Activated naive CD4-positive, alpha-beta T cell treated with anti-CD3 and anti-CD28 coated beads, Interleukin-2, amount 10 ng/mL, durations not matched to agents 7 days and 5 days (primary cell): ENCODE data around the gene BRIX1.
"Not testable (repeated sequence)": the region's sequence is repeated elsewhere in the genome, so short reads cannot be mapped to it uniquely, and the experiment has no call there.

Experiments used
- CTCF ChIA-PET: fragments of 350-600 bp; sonication (Branson Sonifier 250); formaldehyde crosslinking; loops from one replicate; lab custom pipeline; 2021; ENCODE audit warnings: antibody characterized with exemption; lab: Charles Lee
- DNase-seq: peaks from one replicate; pipeline ENCODE4 v3.0.0-alpha.2; 2020
- H3K27ac Mint-ChIP-seq: one replicate; pipeline ENCODE4 v1.8.0; 2021; ENCODE audit warnings: mild to moderate bottlenecking, moderate library complexity, mixed read lengths
- H3K27me3 Mint-ChIP-seq: one replicate; pipeline ENCODE4 v1.8.0; 2021; ENCODE audit warnings: mild to moderate bottlenecking, mixed read lengths
- H3K36me3 Mint-ChIP-seq: one replicate; pipeline ENCODE4 v1.8.0; 2021; ENCODE audit warnings: mixed read lengths
- H3K4me1 Mint-ChIP-seq: one replicate; pipeline ENCODE4 v1.8.0; 2021; ENCODE audit warnings: mixed read lengths
- H3K4me3 Mint-ChIP-seq: one replicate; pipeline ENCODE4 v1.8.0; 2021; ENCODE audit warnings: mild to moderate bottlenecking, moderate library complexity, mixed read lengths
- H3K9me3 Mint-ChIP-seq: one replicate; pipeline ENCODE4 v1.8.0; 2021; ENCODE audit warnings: mixed read lengths

The BRIX1 gene

DNA sequence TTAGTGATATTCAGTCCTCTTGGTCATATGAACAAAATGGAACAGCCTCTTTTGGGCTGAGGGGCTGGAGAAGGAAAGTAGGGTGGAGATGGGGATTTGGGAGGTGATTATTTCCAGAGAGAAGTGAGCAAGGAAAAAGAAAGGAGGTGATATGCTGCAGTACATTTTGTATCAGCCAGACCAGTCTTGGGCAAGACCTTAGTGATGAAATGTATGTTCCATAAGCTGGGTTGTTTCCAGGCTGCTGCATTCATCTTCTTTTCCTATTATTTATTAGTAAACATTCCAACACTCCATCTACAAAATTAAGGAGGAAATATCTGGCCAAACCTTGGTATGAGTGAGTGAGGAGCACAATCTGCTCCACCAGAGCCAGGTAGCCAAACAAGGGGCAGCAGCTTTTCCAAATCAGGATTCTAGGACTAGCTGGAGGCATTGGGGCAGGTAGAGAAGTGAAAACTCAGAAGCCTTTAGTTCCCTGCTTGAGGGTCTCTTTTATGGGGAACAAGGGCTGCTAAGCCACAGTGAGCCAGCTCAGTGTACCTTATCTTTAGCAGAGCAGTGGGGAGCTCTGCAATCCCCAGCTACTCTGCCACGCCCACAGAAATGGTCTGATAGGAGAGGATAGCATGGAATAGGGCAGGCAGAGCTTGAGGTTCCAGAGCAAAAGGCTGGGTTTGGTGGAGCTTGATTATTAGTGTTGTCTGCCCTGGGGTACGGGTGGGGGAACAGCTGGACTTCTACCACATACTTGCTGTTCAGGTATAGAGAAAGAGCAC is 19.7 kb upstream of the BRIX1 start:
- no peaks in the 10 kb centered on the region for H3K36me3 Mint-ChIP-seq
- no peaks in the 10 kb centered on the region for H3K4me1 Mint-ChIP-seq
- CTCF ChIA-PET, result interaction anchor here (1.2 to 1.8 kb wide), 3 partner anchors 372 to 409 kb away, joined by 3 to 15 read pairs (median 4); no protein-coding TSS in a partner anchor
- no peak overlapping the region for H3K27ac Mint-ChIP-seq
- DNase-seq, result no peak
- H3K4me3 Mint-ChIP-seq, result no peak overlapping the region
- H3K9me3 Mint-ChIP-seq, result no peaks in the 10 kb centered on the region
- H3K27me3 Mint-ChIP-seq, result no peaks in the 10 kb centered on the region

GRCh38 chr5:34897646-34898045 is 17.9 kb upstream of the BRIX1 start:
- Mint-ChIP-seq H3K4me1 (no peaks in the 10 kb centered on the region), H3K27me3 (no peaks in the 10 kb centered on the region), H3K36me3 (no peaks in the 10 kb centered on the region), H3K4me3 (no peak overlapping the region), H3K9me3 (no peaks in the 10 kb centered on the region), H3K27ac (no peak overlapping the region)
- CTCF ChIA-PET, result interaction anchor here (0.8 to 2.1 kb wide), 11 partner anchors 14 to 423 kb away, joined by 3 to 32 read pairs (median 4); no protein-coding TSS in a partner anchor
- DNase-seq, result no peak

DNA sequence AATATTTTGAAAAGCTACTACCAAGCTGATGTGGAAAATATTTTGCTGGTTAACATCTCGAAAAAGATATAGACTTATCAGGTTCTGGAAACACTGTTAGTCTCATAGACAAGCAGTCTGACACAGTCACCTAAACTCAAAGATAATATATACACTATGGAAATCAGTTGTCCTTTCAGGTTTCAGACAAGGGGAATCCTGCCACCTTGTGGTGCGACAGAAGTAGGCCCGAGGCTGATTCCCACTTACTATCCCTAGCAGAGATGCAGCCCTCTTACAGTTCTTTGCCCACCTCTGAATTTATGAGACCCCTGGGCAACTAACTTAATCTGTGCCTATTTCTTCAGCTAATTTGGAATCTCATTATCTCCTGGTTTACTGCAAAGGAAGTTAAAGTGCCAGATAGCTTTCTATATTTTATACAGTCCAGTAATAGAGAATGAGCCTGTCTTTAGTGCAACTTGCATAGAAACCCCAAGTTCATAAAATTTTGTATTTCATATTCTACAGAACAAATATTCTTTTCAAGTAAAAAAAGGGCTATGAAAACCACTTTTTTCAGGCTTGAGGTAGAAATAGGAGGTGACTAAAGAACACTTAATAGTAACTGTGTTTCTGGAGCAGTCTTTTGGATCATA is 17.1 kb upstream of the BRIX1 start:
- DNase-seq, result peak; percentile 71
- Mint-ChIP-seq H3K36me3 (no peaks in the 10 kb centered on the region), H3K4me3 (no peak overlapping the region), H3K27me3 (no peaks in the 10 kb centered on the region), H3K4me1 (no peaks in the 10 kb centered on the region), H3K9me3 (no peaks in the 10 kb centered on the region), H3K27ac (no peak overlapping the region)
- CTCF ChIA-PET, result interaction anchor here (0.6 to 2.1 kb wide), 20 partner anchors 8 to 588 kb away, joined by 3 to 32 read pairs (median 4); partner anchors contain the start of gene RAD1

- H3K36me3 Mint-ChIP-seq, result no peaks in the 10 kb centered on the region
- no peaks in the 10 kb centered on the region for H3K4me1 Mint-ChIP-seq
- CTCF ChIA-PET, result interaction anchor here (0.6 to 2.1 kb wide), 16 partner anchors 8 to 587 kb away, joined by 3 to 32 read pairs (median 4); partner anchors contain the start of gene RAD1
- no peak overlapping the region for H3K27ac Mint-ChIP-seq
- no peak for DNase-seq
- H3K27me3 Mint-ChIP-seq, result no peaks in the 10 kb centered on the region
- H3K9me3 Mint-ChIP-seq, result no peaks in the 10 kb centered on the region
- H3K4me3 Mint-ChIP-seq, result no peak overlapping the region
Observed at GRCh38 chr5:34899066-34899465, 16.4 kb upstream of the BRIX1 start.

DNA sequence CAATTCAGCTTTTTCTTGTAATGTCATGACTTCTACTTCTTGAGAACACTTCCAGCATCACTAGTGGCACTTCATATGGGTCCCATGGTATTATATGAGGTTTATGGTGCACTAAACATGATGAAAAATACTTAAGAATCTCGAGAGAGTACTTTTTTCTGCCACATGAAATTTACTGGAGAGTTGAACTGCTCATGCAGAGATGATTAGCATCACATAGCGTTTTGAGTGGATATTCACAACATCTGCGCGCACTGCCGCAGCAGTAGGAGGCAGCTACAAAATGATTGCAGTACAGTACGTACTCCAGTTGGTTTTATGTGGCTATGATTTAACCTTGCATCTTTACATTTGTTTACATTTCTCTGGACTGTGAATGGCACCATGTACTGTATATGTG is 14.9 kb upstream of the BRIX1 start:
- Mint-ChIP-seq H3K4me1 (no peaks in the 10 kb centered on the region), H3K27ac (no peak overlapping the region), H3K9me3 (no peaks in the 10 kb centered on the region), H3K27me3 (no peaks in the 10 kb centered on the region), H3K36me3 (peaks cover 3% of the 10 kb centered on the region), H3K4me3 (no peak overlapping the region)
- no peak for DNase-seq
- CTCF ChIA-PET, result interaction anchor here (0.8 to 1.4 kb wide), 6 partner anchors 10 to 416 kb away, joined by 3 to 6 read pairs (median 4); no protein-coding TSS in a partner anchor

DNA sequence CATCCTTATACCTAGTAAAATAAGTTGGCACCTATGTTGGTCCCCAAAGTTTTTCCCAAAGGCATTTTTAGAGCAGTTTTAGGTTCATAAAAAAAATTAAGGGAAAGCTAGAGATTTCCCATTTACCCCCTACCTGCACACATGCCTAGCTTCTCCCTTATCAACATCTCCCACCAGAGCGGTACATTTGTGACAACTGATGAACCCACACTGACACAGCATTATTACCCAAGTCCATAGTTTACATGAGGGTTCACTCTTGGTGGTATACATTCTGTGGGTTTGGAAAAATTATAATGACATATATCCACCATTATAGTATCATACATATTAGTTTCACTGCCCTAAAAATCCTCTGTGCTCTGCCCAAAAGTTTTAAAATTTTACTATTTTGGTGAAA is 12.3 kb upstream of the BRIX1 start:
- H3K36me3 Mint-ChIP-seq, result peaks cover 6% of the 10 kb centered on the region
- no peaks in the 10 kb centered on the region for H3K9me3 Mint-ChIP-seq
- H3K4me3 Mint-ChIP-seq, result no peak overlapping the region
- no peak overlapping the region for H3K27ac Mint-ChIP-seq
- no peak for DNase-seq
- H3K4me1 Mint-ChIP-seq, result no peaks in the 10 kb centered on the region
- CTCF ChIA-PET, result interaction anchor here (1.5 to 1.9 kb wide), 3 partner anchors 380 to 428 kb away, joined by 5 to 7 read pairs (median 6); no protein-coding TSS in a partner anchor
- H3K27me3 Mint-ChIP-seq, result no peaks in the 10 kb centered on the region

DNA sequence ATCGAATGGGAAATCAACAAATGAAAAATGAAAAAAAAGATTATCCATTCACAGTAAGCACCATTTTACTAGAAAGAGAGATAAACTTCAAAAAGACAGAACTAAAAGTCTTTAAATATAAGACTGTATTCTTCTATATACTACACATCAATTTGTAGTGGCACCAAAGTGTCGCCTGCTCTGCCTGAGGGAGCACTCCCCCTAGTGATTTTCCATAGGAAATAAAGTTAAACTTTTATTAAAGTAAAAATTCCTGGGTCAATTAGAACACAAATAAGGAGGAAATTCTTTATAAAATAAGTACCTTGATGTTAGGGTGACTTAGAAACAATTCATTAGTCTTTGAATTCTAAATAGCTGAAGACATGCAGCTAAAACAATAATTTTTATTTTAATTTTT is 9.9 kb upstream of the BRIX1 start:
- Mint-ChIP-seq H3K4me3 (no peak overlapping the region), H3K27me3 (no peaks in the 10 kb centered on the region), H3K9me3 (no peaks in the 10 kb centered on the region), H3K4me1 (no peaks in the 10 kb centered on the region), H3K36me3 (peaks cover 18% of the 10 kb centered on the region), H3K27ac (no peak overlapping the region)
- DNase-seq, result no peak
- CTCF ChIA-PET, result interaction anchor here (1.0 to 1.2 kb wide), 2 partner anchors 381 to 382 kb away, joined by 3 read pairs; no protein-coding TSS in a partner anchor

DNA sequence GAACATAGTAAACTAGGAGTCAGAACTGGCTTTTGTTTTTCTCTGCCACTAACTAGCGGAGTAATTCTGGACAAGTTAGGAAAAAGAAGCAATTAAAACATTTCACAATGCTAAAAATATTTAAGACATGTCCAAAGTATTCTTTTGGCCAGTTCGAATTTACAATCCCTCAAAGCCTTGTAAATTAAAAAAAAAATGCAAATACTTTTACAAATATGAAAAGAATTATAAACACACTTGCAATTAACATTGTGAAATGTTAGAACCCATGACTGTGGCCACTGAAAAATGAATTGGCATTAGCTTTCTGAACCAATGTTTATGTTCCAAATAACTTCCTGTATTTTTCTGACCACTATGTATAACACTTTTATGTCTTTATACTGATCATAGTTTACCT is 2.4 kb upstream of the BRIX1 start:
- no peaks in the 10 kb centered on the region for H3K27me3 Mint-ChIP-seq
- H3K27ac Mint-ChIP-seq, result no peak overlapping the region
- H3K4me3 Mint-ChIP-seq, result no peak overlapping the region
- peaks cover 40% of the 10 kb centered on the region for H3K4me1 Mint-ChIP-seq
- CTCF ChIA-PET, result no interaction called here
- H3K36me3 Mint-ChIP-seq, result peaks cover 38% of the 10 kb centered on the region
- no peaks in the 10 kb centered on the region for H3K9me3 Mint-ChIP-seq
- no peak for DNase-seq

GRCh38 chr5:34914671-34915138 is 806 bp upstream of the BRIX1 start:
- H3K4me1 Mint-ChIP-seq, result peaks cover 43% of the 10 kb centered on the region
- H3K27me3 Mint-ChIP-seq, result no peaks in the 10 kb centered on the region
- CTCF ChIA-PET, result interaction anchor here (1.3 to 1.8 kb wide), 2 partner anchors 15 to 16 kb away, joined by 3 to 6 read pairs; partner anchors contain the start of gene DNAJC21
- no peak for DNase-seq
- H3K27ac Mint-ChIP-seq, result no peak overlapping the region
- peaks cover 30% of the 10 kb centered on the region for H3K36me3 Mint-ChIP-seq
- H3K4me3 Mint-ChIP-seq, result no peak overlapping the region
- H3K9me3 Mint-ChIP-seq, result no peaks in the 10 kb centered on the region

GRCh38 chr5:34915856-34916192 is 313 bp downstream of the BRIX1 start:
- no peaks in the 10 kb centered on the region for H3K27me3 Mint-ChIP-seq
- H3K27ac Mint-ChIP-seq, result no peak overlapping the region
- CTCF ChIA-PET, result interaction anchor here (1.0 to 1.8 kb wide), 2 partner anchors 10 to 14 kb away, joined by 3 to 6 read pairs; partner anchors contain the start of gene DNAJC21
- no peaks in the 10 kb centered on the region for H3K9me3 Mint-ChIP-seq
- H3K36me3 Mint-ChIP-seq, result peaks cover 33% of the 10 kb centered on the region
- DNase-seq, result no peak
- peaks cover 46% of the 10 kb centered on the region for H3K4me1 Mint-ChIP-seq
- H3K4me3 Mint-ChIP-seq, result no peak overlapping the region

DNA sequence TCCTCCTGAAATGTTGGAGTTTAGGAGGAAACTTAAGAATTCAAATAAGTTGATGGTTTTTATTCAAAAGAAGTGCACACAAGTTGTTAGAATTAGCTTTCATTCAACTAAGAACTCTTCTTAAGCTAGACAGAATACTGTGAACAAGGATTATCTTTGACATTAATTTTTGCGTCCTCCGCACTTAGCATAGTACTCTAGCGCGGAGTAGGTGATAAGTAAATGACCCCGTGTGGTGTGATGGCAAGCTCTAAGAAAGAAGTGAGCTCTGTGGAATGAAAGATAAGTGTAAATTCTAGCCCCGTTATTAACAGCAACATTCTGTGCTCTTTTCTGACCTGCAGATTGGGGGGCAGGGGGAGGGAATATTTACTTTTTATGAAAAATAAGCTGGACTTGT is 1.0 kb downstream of the BRIX1 start:
- CTCF ChIA-PET, result interaction anchor here (1.9 kb wide), 1 partner anchor 13 kb away, joined by 5 read pairs; the partner anchor contains the start of gene DNAJC21
- H3K4me3 Mint-ChIP-seq, result no peak overlapping the region
- no peaks in the 10 kb centered on the region for H3K9me3 Mint-ChIP-seq
- DNase-seq, result no peak
- peaks cover 46% of the 10 kb centered on the region for H3K4me1 Mint-ChIP-seq
- no peaks in the 10 kb centered on the region for H3K27me3 Mint-ChIP-seq
- H3K36me3 Mint-ChIP-seq, result peaks cover 32% of the 10 kb centered on the region
- H3K27ac Mint-ChIP-seq, result no peak overlapping the region

- Mint-ChIP-seq H3K9me3 (no peaks in the 10 kb centered on the region), H3K27me3 (no peaks in the 10 kb centered on the region), H3K4me1 (peaks cover 43% of the 10 kb centered on the region), H3K36me3 (peaks cover 29% of the 10 kb centered on the region), H3K27ac (no peak overlapping the region), H3K4me3 (no peak overlapping the region)
- CTCF ChIA-PET, result interaction anchor here (1.9 kb wide), 1 partner anchor 12 kb away, joined by 5 read pairs; the partner anchor contains the start of gene DNAJC21
- no peak for DNase-seq
Observed at GRCh38 chr5:34918025-34918424, 2.5 kb downstream of the BRIX1 start.

- Mint-ChIP-seq H3K4me1 (peaks cover 44% of the 10 kb centered on the region), H3K27me3 (no peaks in the 10 kb centered on the region), H3K9me3 (no peaks in the 10 kb centered on the region), H3K36me3 (peaks cover 33% of the 10 kb centered on the region), H3K4me3 (no peak overlapping the region), H3K27ac (no peak overlapping the region)
- CTCF ChIA-PET, result interaction anchor here (0.7 kb wide), 1 partner anchor 83 kb away, joined by 4 read pairs; no protein-coding TSS in a partner anchor
- DNase-seq, result no peak
Observed at GRCh38 chr5:34919077-34919476, 3.6 kb downstream of the BRIX1 start.

- peaks cover 33% of the 10 kb centered on the region for H3K36me3 Mint-ChIP-seq
- DNase-seq, H3K4me3 Mint-ChIP-seq, H3K9me3 Mint-ChIP-seq, H3K27me3 Mint-ChIP-seq, CTCF ChIA-PET: not testable (repeated sequence)
- H3K4me1 Mint-ChIP-seq, result peaks cover 28% of the 10 kb centered on the region
- H3K27ac Mint-ChIP-seq, result peak overlapping the region; percentile 25
Observed at GRCh38 chr5:34923256-34923655, 7.7 kb downstream of the BRIX1 start.
